GM23338 (cell line): ENCODE measurements around the gene COLEC12. TPM values are rescaled to one million over a fixed set of nuclear protein-coding genes. Genes with fewer than 3 reads are reported as not detected.

Source experiments
- ATAC-seq: fragments of 200-7000 bp; cut with Tn5 transposase; 3 replicates; pipeline ENCODE4 v1.9.1; 2020
- DNase-seq: peaks from one replicate; pipeline ENCODE4 v3.0.0-alpha.2; 2015; ENCODE audit warnings: low spot score
- H2AFZ ChIP-seq: fragments of 200-600 bp; sonication (generic); 2 replicates; pipeline ENCODE4 v1.8.0; 2016; ENCODE audit warnings: antibody characterized with exemption, mild to moderate bottlenecking, moderate library complexity
- H3F3A ChIP-seq: fragments of 200-600 bp; sonication (generic); replicated peaks from 2 replicates; pipeline ENCODE4 v1.8.0; 2017; ENCODE audit warnings: antibody characterized with exemption, mixed run types, low read depth
- H3K27ac ChIP-seq: fragments of 200-600 bp; sonication (generic); 2 replicates; pipeline ENCODE4 v1.6.1; 2016; ENCODE audit warnings: low read depth
- H3K27me3 ChIP-seq: fragments of 200-600 bp; sonication (generic); 2 replicates; pipeline ENCODE4 v1.8.0; 2016; ENCODE audit warnings: mild to moderate bottlenecking, mixed run types, moderate library complexity; ENCODE audit not compliant: insufficient read depth
- H3K36me3 ChIP-seq: fragments of 200-600 bp; sonication (generic); 2 replicates; pipeline ENCODE4 v1.8.0; 2016; ENCODE audit warnings: mild to moderate bottlenecking; ENCODE audit not compliant: insufficient read depth
- H3K4me1 ChIP-seq: fragments of 200-600 bp; sonication (generic); 2 replicates; pipeline ENCODE4 v1.8.0; 2016; ENCODE audit warnings: mild to moderate bottlenecking, moderate library complexity; ENCODE audit not compliant: insufficient read depth
- H3K4me2 ChIP-seq: fragments of 200-600 bp; sonication (generic); 2 replicates; pipeline ENCODE4 v1.7.1; 2017; ENCODE audit warnings: mixed run types
- H3K4me3 ChIP-seq: fragments of 200-600 bp; sonication (generic); 2 replicates; pipeline ENCODE4 v1.6.1; 2016; ENCODE audit warnings: mixed run types
- H3K79me2 ChIP-seq: fragments of 200-600 bp; sonication (generic); replicated peaks from 2 replicates; pipeline ENCODE4 v1.8.0; 2017; ENCODE audit warnings: mild to moderate bottlenecking; ENCODE audit not compliant: insufficient read depth
- H3K9me2 ChIP-seq: fragments of 200-600 bp; sonication (generic); 2 replicates; pipeline ENCODE4 v1.8.0; 2017; ENCODE audit not compliant: insufficient read depth
- H4K20me1 ChIP-seq: fragments of 200-600 bp; sonication (generic); replicated peaks from 2 replicates; pipeline ENCODE4 v1.8.0; 2017; ENCODE audit warnings: mild to moderate bottlenecking; ENCODE audit not compliant: insufficient read depth
- H3K27ac Mint-ChIP-seq: 2 replicates; pipeline ENCODE4 v1.8.0; 2020; ENCODE audit warnings: inconsistent platforms, mild to moderate bottlenecking, moderate library complexity, mixed read lengths
- H3K27me3 Mint-ChIP-seq: 3 replicates; pipeline ENCODE4 v1.8.0; 2022; ENCODE audit warnings: low read depth, mild to moderate bottlenecking, moderate library complexity, mixed read lengths, inconsistent platforms; ENCODE audit not compliant: insufficient read depth, poor library complexity
- H3K36me3 Mint-ChIP-seq: 3 replicates; pipeline ENCODE4 v1.8.0; 2021; ENCODE audit warnings: low read depth, mild to moderate bottlenecking, inconsistent platforms, moderate library complexity, mixed read lengths
- H3K4me1 Mint-ChIP-seq: 3 replicates; pipeline ENCODE4 v1.8.0; 2020; ENCODE audit warnings: mild to moderate bottlenecking, inconsistent platforms, mixed read lengths
- H3K4me3 Mint-ChIP-seq: 3 replicates; pipeline ENCODE4 v1.8.0; 2021; ENCODE audit warnings: moderate library complexity, mild to moderate bottlenecking, inconsistent platforms, mixed read lengths
- H3K9me3 Mint-ChIP-seq: 3 replicates; pipeline ENCODE4 v1.8.0; 2020; ENCODE audit warnings: moderate library complexity, mild to moderate bottlenecking, inconsistent platforms, mixed read lengths
- CREB1 ChIP-seq: fragments of 250-450 bp; sonication (Bioruptor Pico); IDR thresholded peaks from 2 replicates; pipeline ENCODE4 v1.5.0; 2020; ENCODE audit warnings: low read depth, mild to moderate bottlenecking, moderate library complexity
- CTCF ChIP-seq, 2 experiments: fragments of 200-600 bp in 1 of 2; sonication (generic) in 1 of 2; conservative IDR thresholded peaks; 2 replicates each; pipeline versions ENCODE4 v1.5.1 to v1.6.1; 2016 to 2017; ENCODE audit warnings: antibody characterized with exemption in 2 of 2, low read depth in 2 of 2, mild to moderate bottlenecking in 2 of 2, moderate library complexity in 1 of 2
- ETS1 ChIP-seq: IDR thresholded peaks from 2 replicates; pipeline ENCODE4 v1.6.1; 2016; ENCODE audit warnings: antibody characterized with exemption
- EZH2 ChIP-seq: fragments of 200-600 bp; sonication (generic); IDR thresholded peaks from one replicate; pipeline ENCODE4 v1.8.0; 2017; ENCODE audit warnings: antibody characterized with exemption, mild to moderate bottlenecking, low read depth; ENCODE audit not compliant: unreplicated experiment
- EZH2phosphoT487 ChIP-seq: fragments of 200-600 bp; sonication (generic); IDR thresholded peaks from one replicate; pipeline ENCODE4 v1.8.1; 2018; ENCODE audit warnings: antibody characterized with exemption; ENCODE audit not compliant: unreplicated experiment
- JUNB ChIP-seq: IDR thresholded peaks from one replicate; pipeline ENCODE4 v1.6.1; 2016; ENCODE audit warnings: antibody characterized with exemption; ENCODE audit not compliant: unreplicated experiment
- NANOG ChIP-seq: IDR thresholded peaks from 2 replicates; pipeline ENCODE4 v1.6.1; 2016; ENCODE audit warnings: antibody characterized with exemption, borderline replicate concordance
- POLR2AphosphoS5 ChIP-seq: IDR thresholded peaks from 2 replicates; pipeline ENCODE4 v1.6.1; 2016; ENCODE audit warnings: antibody characterized with exemption, low read depth
- REST ChIP-seq: IDR thresholded peaks from one replicate; pipeline ENCODE4 v1.6.1; 2018; ENCODE audit warnings: antibody characterized with exemption; ENCODE audit not compliant: unreplicated experiment
- STAT1 ChIP-seq: IDR thresholded peaks from one replicate; pipeline ENCODE4 v1.6.1; 2016; ENCODE audit warnings: antibody characterized with exemption; ENCODE audit not compliant: unreplicated experiment
- ZNF114 ChIP-seq: fragments of 250-450 bp; sonication (Bioruptor Pico); IDR thresholded peaks from 2 replicates; pipeline ENCODE4 v1.5.0; 2020; ENCODE audit warnings: mild to moderate bottlenecking, moderate library complexity
- ZNF331 ChIP-seq: fragments of 250-450 bp; sonication (Bioruptor Pico); IDR thresholded peaks from 2 replicates; pipeline ENCODE4 v1.5.0; 2020; ENCODE audit warnings: low read depth, mild to moderate bottlenecking, moderate library complexity
- ZNF462 ChIP-seq: fragments of 250-450 bp; sonication (Bioruptor Pico); IDR thresholded peaks from 2 replicates; pipeline ENCODE4 v1.5.0; 2020; ENCODE audit warnings: mild to moderate bottlenecking, moderate library complexity
- polyA plus RNA-seq: library from polyadenylated mRNA; unstranded; fragments of >200 nt; fragmentation: Nextera tagmentation; extraction: Ambion mirVana; gene quantifications from 2 replicates; pipeline ENCODE4 v1.2.1, GENCODE V29; 2016
- total RNA-seq: library from RNA; depleted of rRNA; stranded (reverse); fragments of >200 nt; shearing (Covaris generic); gene quantifications from 2 replicates; pipeline ENCODE4 v1.2.3, GENCODE V29; 2014

Gene COLEC12
- total and polyA plus RNA-seq, 2 experiments from 2014 or later = 1.1 to 3.2 TPM

- no peak overlapping the region for H3K27ac Mint-ChIP-seq
- H3K4me1 ChIP-seq = no peaks in the 10 kb centered on the region
- H3K4me2 ChIP-seq = no peak overlapping the region
- H3K36me3 ChIP-seq = no peaks in the 10 kb centered on the region
- ATAC-seq (no peak), DNase-seq (no peak)
- TF ChIP-seq NANOG (no peak), ZNF114 (CRISPR knock-in tag) (no peak), EZH2phosphoT487 (no peak), REST (no peak), ZNF331 (CRISPR knock-in tag) (no peak), EZH2 (no peak), STAT1 (no peak), ETS1 (no peak), POLR2AphosphoS5 (no peak), ZNF462 (CRISPR knock-in tag) (no peak), JUNB (no peak), CTCF (conservative IDR thresholded peaks at IDR 0.05; ENCODE audit: low read depth in 2 of 2) (no peak), CREB1 (CRISPR knock-in tag) (no peak)
- H3K79me2 ChIP-seq = no peaks in the 10 kb centered on the region
- H3F3A ChIP-seq = no peaks in the 10 kb centered on the region
- peaks cover 2% of the 10 kb centered on the region for H3K27me3 Mint-ChIP-seq
- H3K27ac ChIP-seq = no peak overlapping the region
- no peaks in the 10 kb centered on the region for H4K20me1 ChIP-seq
- H3K4me3 Mint-ChIP-seq = no peak overlapping the region
- no peaks in the 10 kb centered on the region; the same call in 2 of the 3 replicates for H3K9me3 Mint-ChIP-seq
- no peaks in the 10 kb centered on the region for H3K27me3 ChIP-seq
- H3K9me2 ChIP-seq = no peaks in the 10 kb centered on the region
- no peak overlapping the region for H3K4me3 ChIP-seq
- H2AFZ ChIP-seq = no peak overlapping the region
- 0 out of 3 replicates have a peak, but pooled peaks cover 2% of the 10 kb centered on the region for H3K4me1 Mint-ChIP-seq
- H3K36me3 Mint-ChIP-seq = no peaks in the 10 kb centered on the region
These were observed 113.5 kb downstream of the COLEC12 start for GRCh38 chr18:386994-387393.
